GM19467 (cell line): ENCODE data around the gene TAGLN.
"Not testable (repeated sequence)": the region's sequence is repeated elsewhere in the genome, so short reads cannot be mapped to it uniquely, and the experiment has no call there.

Experiments
- ATAC-seq: cut with Tn5 transposase; IDR thresholded peaks from one replicate; pipeline ENCODE4 v1.9.1; 2021; ENCODE audit warnings: mild to moderate bottlenecking, moderate library complexity; ENCODE audit not compliant: unreplicated experiment

The TAGLN gene

DNA sequence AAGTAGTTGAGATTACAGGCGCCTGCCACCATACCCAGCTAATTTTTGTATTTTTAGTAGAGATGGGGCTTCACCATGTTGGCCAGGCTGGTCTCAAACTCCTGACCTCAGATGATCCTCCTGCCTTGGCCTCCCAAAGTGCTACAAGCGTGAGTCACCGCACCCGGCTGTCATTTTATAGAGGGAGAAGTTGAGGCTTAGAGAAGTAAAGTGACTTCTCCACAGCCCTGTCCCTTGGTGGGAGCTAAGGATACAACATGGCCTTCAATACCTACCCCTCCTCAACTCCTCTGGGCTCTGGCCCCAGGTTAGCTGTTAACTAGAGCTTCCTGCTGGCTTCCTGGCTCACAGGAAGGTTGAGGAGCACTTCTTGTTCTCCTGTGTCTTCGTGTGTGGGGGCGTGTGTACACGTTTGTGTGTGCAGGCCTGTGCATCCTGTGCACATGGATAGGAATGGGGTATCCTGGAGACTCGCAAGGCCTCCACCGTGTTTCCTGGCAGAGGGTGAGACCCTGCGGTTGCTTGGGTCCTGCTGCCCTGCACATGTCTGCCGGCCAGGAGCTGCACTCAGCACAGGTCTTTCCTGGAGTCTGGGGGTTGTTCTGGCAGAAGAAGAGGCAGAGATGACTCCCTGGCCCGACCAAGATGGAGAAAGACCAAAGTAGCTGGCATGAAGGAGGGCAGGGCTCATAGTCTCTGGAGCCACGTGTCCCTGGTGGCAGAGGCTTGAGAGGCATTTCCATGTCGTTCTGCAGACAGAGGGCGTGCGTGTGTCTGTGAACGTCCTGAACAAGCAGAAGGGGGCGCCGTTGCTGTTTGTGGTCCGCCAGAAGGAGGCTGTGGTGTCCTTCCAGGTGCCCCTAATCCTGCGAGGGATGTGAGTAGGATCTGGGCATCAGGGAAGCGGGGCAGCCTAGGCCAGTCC, 18.2 kb upstream of the TAGLN start:
- no peak for ATAC-seq

DNA sequence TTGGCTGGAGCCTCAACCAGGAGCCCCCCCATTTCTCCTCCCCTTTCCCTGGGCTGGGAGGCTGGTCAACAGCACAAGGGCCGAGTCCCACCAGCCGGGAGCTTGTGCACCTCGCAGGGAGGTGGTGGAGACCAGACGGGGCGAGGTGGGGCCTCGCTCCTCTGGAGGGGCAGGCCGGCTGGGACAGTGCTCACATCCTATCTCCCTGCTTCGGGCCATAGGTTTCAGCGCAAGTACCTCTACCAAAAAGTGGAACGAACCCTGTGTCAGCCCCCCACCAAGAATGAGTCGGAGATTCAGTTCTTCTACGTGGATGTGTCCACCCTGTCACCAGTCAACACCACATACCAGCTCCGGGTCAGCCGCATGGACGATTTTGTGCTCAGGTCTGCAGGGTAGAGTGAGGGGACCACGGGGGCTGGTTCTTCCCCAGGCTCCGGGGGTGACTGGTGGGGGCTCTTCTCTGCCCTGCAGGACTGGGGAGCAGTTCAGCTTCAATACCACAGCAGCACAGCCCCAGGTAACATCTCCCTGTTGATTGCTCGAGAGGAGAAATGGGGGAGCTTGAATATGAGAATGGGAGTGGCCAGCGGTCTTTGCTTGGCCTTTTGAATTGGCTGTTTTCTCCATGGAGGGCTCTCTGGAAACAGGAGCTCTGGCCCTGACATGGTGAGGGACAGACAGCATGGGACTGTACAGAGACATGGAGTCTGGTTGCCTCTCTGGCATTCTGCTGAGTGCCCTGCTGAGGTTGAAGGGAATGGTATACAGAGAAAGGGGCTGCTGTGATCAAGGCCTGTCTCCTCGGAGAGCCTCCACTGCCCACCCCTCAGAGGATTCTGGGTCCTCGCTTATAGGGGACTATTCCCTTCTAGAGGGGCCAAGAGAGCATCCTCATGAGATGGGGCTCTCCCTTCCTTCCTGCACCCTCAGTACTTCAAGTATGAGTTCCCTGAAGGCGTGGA, 17.3 kb upstream of the TAGLN start:
- no peak for ATAC-seq

DNA sequence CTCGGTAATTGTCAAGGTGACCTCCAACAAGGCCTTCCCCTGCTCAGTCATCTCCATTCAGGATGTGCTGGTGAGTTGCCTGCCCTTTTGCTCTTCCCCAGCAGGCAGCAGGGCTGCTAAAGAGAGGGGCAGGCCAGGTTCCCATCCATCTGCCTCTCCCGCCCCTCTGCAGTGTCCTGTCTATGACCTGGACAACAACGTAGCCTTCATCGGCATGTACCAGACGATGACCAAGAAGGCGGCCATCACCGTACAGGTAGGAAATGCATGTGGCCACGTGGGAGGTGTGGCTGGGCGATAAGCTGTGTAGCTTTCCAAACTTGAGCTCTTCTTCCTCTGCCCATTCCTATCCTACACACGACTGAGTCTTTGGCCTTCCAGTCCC, 16.6 kb upstream of the TAGLN start:
- ATAC-seq = no peak

DNA sequence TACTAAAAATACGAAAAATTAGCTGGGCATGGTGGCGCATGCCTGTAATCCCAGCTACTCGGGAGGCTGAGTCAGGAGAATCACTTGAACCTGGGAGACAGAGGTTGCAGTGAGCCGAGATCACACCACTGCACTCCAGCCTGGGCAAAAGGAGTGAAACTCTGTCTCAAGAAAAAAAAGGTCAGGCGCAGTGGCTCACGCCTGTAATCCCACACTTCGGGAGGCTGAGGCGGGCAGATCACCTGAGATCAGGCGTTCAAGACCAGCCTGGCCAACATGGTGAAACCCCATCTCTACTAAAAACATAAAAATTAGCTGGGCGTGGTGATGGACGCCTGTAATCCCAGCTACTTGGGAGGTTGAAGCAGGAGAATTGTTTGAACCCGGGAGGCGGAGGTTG, 16.0 kb upstream of the TAGLN start:
- ATAC-seq = not testable (repeated sequence)

DNA sequence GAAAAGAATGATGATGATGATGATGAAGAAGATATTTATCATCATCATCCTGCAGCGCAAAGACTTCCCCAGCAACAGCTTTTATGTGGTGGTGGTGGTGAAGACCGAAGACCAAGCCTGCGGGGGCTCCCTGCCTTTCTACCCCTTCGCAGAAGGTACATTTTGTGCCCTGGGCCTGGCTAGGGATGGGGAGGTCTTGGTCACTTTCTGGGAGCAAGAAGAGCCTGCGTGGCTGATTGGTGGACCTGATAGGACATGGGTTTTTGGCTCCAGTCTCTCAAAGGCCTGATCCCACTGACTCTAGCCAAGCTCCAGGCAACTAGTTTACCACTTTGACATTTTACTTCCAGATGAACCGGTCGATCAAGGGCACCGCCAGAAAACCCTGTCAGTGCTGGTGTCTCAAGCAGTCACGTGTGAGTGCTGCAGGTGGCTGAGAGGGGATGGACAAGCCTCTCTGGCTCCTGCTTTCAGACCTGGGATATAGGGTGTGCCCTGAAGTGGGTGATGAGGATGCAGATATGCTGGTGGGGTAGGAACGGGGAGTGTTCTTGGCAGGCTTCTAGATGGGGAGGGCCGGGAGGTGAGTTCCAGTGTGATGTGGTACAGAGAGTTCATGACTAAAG, 15.3 kb upstream of the TAGLN start:
- ATAC-seq = no peak

DNA sequence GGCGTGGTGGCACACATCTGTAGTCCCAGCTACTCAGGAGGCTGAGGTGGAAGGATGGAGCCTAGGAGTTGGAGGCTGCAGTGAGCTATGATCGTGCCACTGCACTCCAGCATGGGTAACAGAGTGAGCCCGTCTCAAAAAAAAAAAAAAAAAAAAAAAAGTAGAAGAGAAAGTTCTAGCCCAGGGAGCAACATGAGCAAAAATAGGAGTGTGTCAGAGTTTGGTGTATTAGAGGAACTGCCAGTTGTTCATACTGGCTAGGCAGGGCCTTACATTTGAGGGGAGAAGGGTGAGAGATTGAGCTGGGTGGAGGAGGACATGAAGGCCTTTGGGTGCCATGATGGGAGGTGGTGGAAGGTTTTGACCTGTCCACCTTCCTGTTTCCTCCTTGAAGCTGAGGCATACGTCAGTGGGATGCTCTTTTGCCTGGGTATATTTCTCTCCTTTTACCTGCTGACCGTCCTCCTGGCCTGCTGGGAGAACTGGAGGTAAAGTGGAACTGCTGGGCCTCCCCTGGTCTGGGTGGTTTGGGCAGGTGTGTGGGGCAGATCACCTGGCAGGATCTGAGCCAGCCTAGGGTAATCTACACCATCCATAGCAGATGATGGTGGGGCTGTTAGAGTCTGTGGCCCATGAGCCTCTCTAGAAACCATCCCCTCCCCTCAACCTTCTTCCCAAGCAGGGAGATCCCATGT, 13.3 kb upstream of the TAGLN start:
- no peak for ATAC-seq

DNA sequence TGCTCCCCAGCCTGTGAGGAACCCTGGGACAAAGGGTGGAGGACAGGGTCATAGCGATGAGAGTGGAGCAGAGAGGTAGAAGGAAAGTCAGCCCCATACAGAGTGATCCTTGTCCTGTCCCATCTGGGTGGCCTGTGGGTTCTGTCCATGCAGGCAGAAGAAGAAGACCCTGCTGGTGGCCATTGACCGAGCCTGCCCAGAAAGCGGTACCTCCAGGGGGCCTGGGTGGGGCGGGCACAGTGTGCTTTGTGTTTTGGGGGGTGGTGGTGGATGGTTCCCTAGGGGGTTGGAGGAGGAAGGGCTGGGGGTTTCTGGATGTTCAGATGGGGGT, 12.8 kb upstream of the TAGLN start:
- ATAC-seq = no peak

DNA sequence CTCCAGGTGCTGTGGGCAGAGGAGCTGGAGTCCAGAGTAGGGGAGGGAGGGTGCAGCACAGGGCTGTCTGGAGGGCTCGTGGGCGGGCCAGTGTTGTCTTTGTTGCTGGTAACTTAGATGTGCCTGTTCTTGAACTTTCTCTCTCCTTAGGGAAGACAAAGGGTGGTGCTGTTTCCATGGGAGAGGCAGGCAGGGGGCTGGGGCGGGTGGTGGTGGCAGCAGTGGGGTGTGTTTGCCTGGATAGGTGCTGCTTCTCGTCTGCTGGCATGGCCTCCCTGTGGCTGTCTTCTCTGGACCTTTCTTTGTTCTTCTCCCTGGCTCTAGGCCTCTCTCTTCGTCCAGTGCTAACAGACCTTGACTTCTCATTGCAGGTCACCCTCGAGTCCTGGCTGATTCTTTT, 12.2 kb upstream of the TAGLN start:
- no peak for ATAC-seq

DNA sequence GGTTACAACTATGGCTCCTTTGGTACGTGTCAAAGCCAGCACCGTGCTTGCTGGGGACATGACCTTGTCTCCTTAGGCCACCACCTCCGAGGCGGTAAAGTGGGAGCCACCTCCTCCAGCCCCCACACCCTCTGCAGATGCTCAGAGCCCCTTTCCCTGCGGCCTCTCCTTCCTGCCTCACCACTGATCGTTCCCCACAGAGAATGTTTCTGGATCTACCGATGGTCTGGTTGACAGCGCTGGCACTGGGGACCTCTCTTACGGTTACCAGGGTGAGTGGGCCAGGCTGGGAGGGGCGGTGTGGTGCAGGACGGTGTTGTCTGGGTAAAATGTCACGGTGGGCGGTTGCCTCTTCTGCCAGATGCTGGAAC, 11.8 kb upstream of the TAGLN start:
- ATAC-seq = no peak

DNA sequence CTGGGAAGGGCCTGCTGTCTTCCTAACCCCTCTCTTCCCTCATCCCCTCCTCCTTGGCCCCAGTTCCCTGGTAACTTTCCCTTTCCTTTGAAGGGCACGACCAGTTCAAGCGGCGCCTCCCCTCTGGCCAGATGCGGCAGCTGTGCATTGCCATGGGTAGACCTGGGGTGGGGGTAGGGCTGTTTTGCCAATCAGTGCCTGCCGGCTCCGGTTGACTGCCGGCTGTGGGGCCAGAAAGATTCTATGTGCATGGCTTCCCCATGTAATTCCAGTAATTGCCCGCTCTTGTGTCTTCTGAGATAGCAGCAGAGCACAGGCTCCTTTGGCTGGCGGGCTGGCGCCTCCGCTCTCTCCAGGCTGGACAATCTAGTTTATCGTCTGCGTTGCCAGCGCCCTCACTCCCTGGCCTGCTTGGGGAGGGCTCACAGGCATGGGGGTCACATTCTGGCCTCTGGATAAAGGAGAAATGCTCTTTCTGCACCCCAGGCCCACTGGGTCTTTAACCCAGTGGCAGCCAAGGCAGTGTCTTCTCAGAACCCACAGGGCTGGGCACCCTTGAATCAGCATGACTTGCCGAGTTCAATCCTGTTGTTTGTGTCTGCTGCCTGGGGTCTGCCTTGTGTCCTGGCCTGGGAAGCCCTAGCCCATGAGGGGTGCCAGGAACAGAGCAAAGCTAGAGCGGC, 11.2 kb upstream of the TAGLN start:
- no peak for ATAC-seq

DNA sequence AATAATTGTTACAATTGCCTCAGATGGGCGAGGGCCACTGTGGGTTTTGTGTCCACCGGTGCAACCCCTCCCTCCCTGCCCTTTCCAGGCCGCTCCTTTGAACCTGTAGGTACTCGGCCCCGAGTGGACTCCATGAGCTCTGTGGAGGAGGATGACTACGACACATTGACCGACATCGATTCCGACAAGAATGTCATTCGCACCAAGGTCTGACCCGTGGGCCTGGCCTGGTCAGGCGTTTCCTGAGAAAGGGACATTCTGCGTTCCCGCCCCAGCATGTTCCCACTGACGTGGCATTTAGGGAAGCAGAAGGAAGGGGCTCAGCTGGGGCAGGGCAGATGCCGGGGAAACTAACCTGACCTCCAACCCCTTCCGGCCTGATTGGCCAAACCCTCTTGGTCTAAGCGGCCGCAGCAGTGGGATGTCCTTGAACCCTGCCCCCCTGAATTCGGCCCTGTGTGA, 10.5 kb upstream of the TAGLN start:
- ATAC-seq = no peak

DNA sequence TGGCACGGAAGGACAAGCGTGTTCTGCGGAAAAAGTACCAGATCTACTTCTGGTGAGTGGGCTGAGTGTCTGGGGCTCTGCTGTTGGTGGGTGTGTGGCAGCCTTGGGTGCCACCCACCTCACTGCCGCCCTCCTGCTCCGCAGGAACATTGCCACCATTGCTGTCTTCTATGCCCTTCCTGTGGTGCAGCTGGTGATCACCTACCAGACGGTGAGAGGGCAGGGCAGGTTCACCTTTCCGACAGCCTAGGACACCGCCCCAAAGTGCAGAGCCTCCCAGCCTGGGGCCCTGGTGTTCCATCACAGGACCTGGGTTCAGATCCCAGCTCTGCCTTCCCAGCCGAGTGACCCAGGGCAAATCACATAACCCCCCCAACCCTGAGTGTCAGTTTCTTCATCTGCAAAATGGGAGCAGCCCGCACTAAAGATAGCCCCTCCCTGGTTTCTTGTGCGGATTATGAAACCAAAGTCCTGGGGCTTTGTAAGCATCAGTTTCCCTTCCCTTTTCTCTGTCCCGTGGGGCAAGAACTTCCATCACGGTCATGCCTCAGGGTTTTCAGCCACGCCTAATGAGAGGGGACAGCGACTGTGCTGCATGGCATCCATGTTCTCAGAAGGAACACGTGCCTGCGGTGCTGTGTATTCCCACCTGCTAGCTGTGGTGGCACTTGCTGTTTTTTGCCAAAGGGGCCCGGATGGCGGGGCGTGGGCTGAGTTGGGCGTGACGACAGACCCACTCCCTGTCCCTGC, 9.8 kb upstream of the TAGLN start:
- ATAC-seq = no peak

DNA sequence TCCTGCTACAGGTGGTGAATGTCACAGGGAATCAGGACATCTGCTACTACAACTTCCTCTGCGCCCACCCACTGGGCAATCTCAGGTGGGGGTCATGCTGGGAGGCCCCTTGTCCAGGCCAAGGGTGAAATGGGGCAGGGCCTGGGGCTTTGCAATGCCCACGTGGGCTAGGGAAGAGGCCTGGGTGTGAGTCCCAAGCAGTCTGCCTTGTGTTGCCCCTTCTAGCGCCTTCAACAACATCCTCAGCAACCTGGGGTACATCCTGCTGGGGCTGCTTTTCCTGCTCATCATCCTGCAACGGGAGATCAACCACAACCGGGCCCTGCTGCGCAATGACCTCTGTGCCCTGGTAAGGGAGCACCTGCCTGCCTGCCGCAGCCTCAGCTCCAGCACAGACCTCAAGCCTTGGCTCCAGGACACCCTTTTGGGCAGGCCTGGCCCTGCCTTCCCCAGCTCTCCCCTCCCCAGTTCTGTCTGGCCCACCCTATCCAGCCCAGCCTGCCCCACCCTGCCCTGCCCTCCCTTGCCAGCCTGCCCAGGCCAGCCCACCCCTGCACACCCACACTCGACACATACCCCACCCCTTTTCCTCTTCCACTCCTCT, 9.1 kb upstream of the TAGLN start:
- no peak for ATAC-seq

DNA sequence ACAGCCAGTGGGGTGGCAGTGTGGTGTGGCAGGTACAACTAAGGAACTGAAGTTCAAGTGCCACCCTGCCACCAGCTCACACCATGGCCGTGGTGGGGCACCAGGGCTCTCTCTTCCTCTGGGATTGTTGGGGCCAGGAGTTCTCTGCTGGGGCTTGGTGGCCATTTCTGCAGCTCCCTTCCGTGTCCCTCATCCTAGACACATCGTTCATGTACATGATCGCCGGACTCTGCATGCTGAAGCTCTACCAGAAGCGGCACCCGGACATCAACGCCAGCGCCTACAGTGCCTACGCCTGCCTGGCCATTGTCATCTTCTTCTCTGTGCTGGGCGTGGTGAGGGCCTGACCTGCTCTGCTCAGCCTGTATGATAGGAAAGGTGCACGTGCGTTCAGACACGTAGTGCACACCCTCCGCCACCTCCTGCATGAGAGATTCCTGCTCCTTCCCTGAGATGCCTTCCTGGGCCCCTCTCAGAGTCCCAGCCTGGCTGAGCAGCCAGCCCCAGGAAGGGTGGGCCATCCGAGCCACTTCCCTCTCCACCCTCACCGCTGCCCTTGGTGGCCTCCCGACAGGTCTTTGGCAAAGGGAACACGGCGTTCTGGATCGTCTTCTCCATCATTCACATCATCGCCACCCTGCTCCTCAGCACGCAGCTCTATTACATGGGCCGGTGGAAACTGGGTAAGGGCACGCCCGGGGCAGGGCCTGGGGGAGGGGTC, 7.3 kb upstream of the TAGLN start:
- no peak for ATAC-seq

DNA sequence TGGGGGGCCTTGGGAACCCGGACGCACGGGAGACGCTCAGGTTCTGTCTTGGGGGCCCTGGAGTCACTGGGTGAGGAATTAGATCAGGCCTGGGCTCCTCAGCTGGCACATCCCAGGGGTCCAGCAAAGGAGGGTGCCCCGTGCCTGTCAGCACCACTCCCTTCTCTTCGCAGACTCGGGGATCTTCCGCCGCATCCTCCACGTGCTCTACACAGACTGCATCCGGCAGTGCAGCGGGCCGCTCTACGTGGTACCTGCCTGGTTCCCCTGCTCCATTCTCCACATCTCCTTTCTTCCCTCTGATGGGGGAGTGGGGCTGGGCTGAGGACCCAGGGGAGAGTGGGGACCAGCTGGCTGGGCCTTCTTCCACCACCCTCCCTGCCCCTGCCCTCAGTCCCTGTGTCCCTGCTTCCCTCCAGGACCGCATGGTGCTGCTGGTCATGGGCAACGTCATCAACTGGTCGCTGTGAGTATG, 6.7 kb upstream of the TAGLN start:
- no peak for ATAC-seq

DNA sequence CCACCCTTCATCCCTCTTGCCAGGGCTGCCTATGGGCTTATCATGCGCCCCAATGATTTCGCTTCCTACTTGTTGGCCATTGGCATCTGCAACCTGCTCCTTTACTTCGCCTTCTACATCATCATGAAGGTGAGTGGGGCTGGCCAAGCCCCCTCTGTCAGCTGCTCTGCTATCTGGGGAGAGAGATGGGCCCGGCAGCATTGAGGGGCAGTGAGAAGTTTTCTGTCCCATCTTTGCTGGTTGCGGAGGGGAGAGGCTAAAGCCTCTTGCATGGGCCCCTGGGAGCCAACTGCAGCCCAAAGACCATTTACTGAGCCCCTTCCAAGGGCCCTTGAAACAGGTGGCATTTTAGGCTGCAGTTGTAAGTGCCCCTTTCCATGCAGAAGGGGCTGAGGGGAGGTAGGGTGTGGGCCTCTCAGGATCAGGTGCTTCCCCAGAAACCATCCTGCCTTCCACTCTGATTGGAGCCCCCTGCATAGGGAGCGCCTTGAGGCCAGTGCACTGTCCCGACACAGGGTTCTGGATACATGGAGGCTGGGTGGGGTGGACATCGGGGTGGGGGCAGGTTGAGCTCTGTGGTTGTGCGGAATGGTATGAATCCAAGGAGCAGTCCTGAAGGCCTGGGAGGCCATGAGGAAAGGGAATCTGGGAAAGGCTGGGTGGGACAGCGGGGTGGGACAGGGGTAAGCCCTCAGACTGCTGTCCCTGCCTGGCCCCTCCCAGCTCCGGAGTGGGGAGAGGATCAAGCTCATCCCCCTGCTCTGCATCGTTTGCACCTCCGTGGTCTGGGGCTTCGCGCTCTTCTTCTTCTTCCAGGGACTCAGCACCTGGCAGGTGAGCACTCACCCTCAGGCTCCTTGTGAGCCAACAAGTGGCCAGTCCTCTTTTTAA, 5.8 kb upstream of the TAGLN start:
- no peak for ATAC-seq

DNA sequence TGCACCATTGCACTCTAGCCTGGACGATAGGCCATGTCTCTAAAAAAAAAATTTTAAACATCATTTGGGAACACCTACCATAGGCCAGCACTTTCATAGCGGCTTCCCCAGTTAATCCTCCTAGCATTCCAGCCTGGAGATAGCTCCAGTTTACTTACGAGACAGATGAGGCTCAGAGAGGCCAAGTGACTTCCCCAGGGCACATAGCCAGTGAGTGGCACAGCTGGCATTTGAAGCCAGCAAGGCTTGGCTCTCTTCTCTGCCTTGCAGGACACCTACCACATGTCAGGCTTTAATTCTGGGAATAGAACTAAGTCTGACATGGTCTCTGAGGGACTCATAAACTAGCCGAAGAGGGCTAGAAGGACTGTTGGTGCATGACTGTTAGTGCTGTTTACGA, 4.9 kb upstream of the TAGLN start:
- ATAC-seq = no peak
